H1 (cell line): Measurements from ENCODE around the gene WDSUB1. TPM values are rescaled to one million over a fixed set of nuclear protein-coding genes. Genes with fewer than 3 reads are reported as not detected.

ENCODE experiments used
- CTCF ChIA-PET: fragments of 300-600 bp; sonication (Branson Sonifier 250); formaldehyde crosslinking; loops from one replicate; lab custom pipeline; 2021; ENCODE audit not compliant: partially characterized antibody; lab: Charles Lee
- POLR2A ChIA-PET: fragments of 300-600 bp; sonication (Branson Sonifier 250); formaldehyde crosslinking; loops from one replicate; lab custom pipeline; 2021; ENCODE audit warnings: inconsistent platforms; ENCODE audit not compliant: partially characterized antibody; lab: Charles Lee
- DNase-seq, 2 experiments: peaks; one replicate each; pipeline versions ENCODE4 v3.0.0 to v3.0.0-alpha.2; 2010 to 2022; ENCODE audit warnings: low spot score in 2 of 2, low read depth in 1 of 2, mixed read lengths in 1 of 2
- FAIRE-seq: peaks from 2 replicates; lab custom pipeline; 2011; peaks lifted over from hg19 to GRCh38; lab: Jason Lieb, UNC
- H2AFZ ChIP-seq: 2 replicates; pipeline ENCODE4 v1.8.1; 2012; ENCODE audit warnings: low read length, inconsistent platforms
- H2AK5ac ChIP-seq: 2 replicates; pipeline ENCODE4 v1.6.1; 2013; ENCODE audit warnings: low read depth, low read length
- H2BK120ac ChIP-seq: replicated peaks from 2 replicates; pipeline ENCODE3; 2013; ENCODE audit warnings: low read depth, low read length, inconsistent platforms
- H2BK12ac ChIP-seq: 2 replicates; pipeline ENCODE4 v1.6.1; 2013; ENCODE audit warnings: low read depth, low read length
- H2BK15ac ChIP-seq: 2 replicates; pipeline ENCODE4 v1.6.1; 2013; ENCODE audit warnings: low read length
- H2BK20ac ChIP-seq: 2 replicates; pipeline ENCODE4 v1.6.1; 2013; ENCODE audit warnings: low read length
- H2BK5ac ChIP-seq: 2 replicates; pipeline ENCODE4 v1.6.1; 2013; ENCODE audit warnings: low read depth, low read length
- H3K14ac ChIP-seq: 2 replicates; pipeline ENCODE4 v1.6.1; 2013; ENCODE audit warnings: inconsistent platforms; ENCODE audit not compliant: insufficient read length
- H3K18ac ChIP-seq: 2 replicates; pipeline ENCODE4 v1.6.1; 2013; ENCODE audit warnings: low read length; ENCODE audit errors: extremely low read depth
- H3K23ac ChIP-seq: 2 replicates; pipeline ENCODE4 v1.6.1; 2013; ENCODE audit warnings: inconsistent platforms; ENCODE audit not compliant: insufficient read length
- H3K23me2 ChIP-seq: 2 replicates; pipeline ENCODE4 v1.6.1; 2013; ENCODE audit warnings: low read depth, low read length
- H3K27ac ChIP-seq: 2 replicates; pipeline ENCODE4 v1.6.1; 2011; ENCODE audit warnings: low read depth, low read length, inconsistent platforms
- H3K27me3 ChIP-seq, 4 experiments: replicated peaks in 1 of 4; 1 replicate in 1 of 4; 2 replicates in 3 of 4; pipeline versions ENCODE4 v1.6.1 to v1.8.1; 2011 to 2013; ENCODE audit warnings: low read length in 3 of 4, mild to moderate bottlenecking in 3 of 4, inconsistent platforms in 2 of 4, mixed read lengths in 2 of 4, moderate library complexity in 1 of 4; ENCODE audit not compliant: control insufficient read depth in 3 of 4, insufficient read depth in 3 of 4; ENCODE audit errors: extremely low read depth in 1 of 4
- H3K36me3 ChIP-seq, 4 experiments: 2 replicates each; pipeline versions ENCODE4 v1.6.1 to v1.8.1; 2011 to 2013; ENCODE audit warnings: mild to moderate bottlenecking in 4 of 4, low read length in 3 of 4, moderate library complexity in 2 of 4, control low read depth in 1 of 4, inconsistent platforms in 1 of 4; ENCODE audit not compliant: insufficient read depth in 4 of 4, control insufficient read depth in 2 of 4
- H3K4ac ChIP-seq: replicated peaks from 2 replicates; pipeline ENCODE3; 2013; ENCODE audit warnings: low read length, low read depth, mixed read lengths, inconsistent platforms; ENCODE audit not compliant: insufficient read length
- H3K4me1 ChIP-seq, 4 experiments: replicated peaks in 1 of 4; 1 replicate in 1 of 4; 2 replicates in 3 of 4; pipeline versions ENCODE4 v1.6.1 to v1.8.1; 2011 to 2013; ENCODE audit warnings: low read length in 3 of 4, inconsistent platforms in 2 of 4, mixed read lengths in 1 of 4; ENCODE audit not compliant: insufficient read depth in 4 of 4, control insufficient read depth in 3 of 4
- H3K4me2 ChIP-seq, 2 experiments: 2 replicates each; pipeline versions ENCODE4 v1.6.1 to v1.8.1; 2011 to 2013; ENCODE audit warnings: low read depth in 2 of 2, low read length in 2 of 2, control low read depth in 1 of 2, inconsistent platforms in 1 of 2, mild to moderate bottlenecking in 1 of 2; ENCODE audit not compliant: insufficient read depth in 1 of 2
- H3K4me3 ChIP-seq, 4 experiments: fragments of 200-600, 300-600 bp in 1 of 4; sonication (generic), shearing (Covaris generic), sonication (Bioruptor Twin) in 1 of 4; 2 replicates each; pipeline versions ENCODE4 v1.5.1 to v1.8.1; 2011 to 2016; ENCODE audit warnings: low read length in 4 of 4, low read depth in 3 of 4, control low read depth in 2 of 4, inconsistent platforms in 2 of 4, mild to moderate bottlenecking in 2 of 4, mixed read lengths in 1 of 4, moderate library complexity in 1 of 4; ENCODE audit not compliant: insufficient read depth in 2 of 4; ENCODE audit errors: extremely low read depth in 1 of 4
- H3K56ac ChIP-seq: replicated peaks from 2 replicates; pipeline ENCODE3; 2013; ENCODE audit warnings: low read depth, mild to moderate bottlenecking, mixed read lengths, low read length, inconsistent platforms; ENCODE audit not compliant: insufficient read length
- H3K79me1 ChIP-seq: 2 replicates; pipeline ENCODE4 v1.6.1; 2013; ENCODE audit warnings: low read depth, low read length, control low read depth
- H3K79me2 ChIP-seq, 2 experiments: 2 replicates each; pipeline versions ENCODE4 v1.6.1 to v1.8.1; 2012 to 2013; ENCODE audit warnings: low read length in 2 of 2, mild to moderate bottlenecking in 2 of 2, inconsistent platforms in 1 of 2; ENCODE audit not compliant: insufficient read depth in 2 of 2, control insufficient read depth in 1 of 2
- H3K9ac ChIP-seq, 4 experiments: replicated peaks in 1 of 4; 1 replicate in 1 of 4; 2 replicates in 3 of 4; pipeline versions ENCODE4 v1.6.1 to v1.8.1; 2011 to 2013; ENCODE audit warnings: low read depth in 3 of 4, low read length in 3 of 4, control low read depth in 2 of 4, mild to moderate bottlenecking in 2 of 4, moderate library complexity in 2 of 4, inconsistent platforms in 1 of 4; ENCODE audit errors: extremely low read depth in 1 of 4
- H3K9me3 ChIP-seq, 2 experiments: 2 replicates each; pipeline versions ENCODE4 v1.6.1 to v1.8.1; 2012 to 2013; ENCODE audit warnings: mild to moderate bottlenecking in 2 of 2, moderate library complexity in 2 of 2, control low read depth in 1 of 2, inconsistent platforms in 1 of 2, low read depth in 1 of 2, low read length in 1 of 2, mixed read lengths in 1 of 2; ENCODE audit not compliant: insufficient read depth in 2 of 2
- H4K20me1 ChIP-seq, 2 experiments: replicated peaks in 1 of 2; 2 replicates each; pipeline versions ENCODE3 to v1.8.1; 2011 to 2013; ENCODE audit warnings: inconsistent platforms in 2 of 2, low read length in 2 of 2, mild to moderate bottlenecking in 1 of 2; ENCODE audit not compliant: insufficient read depth in 2 of 2, control insufficient read depth in 1 of 2
- H4K5ac ChIP-seq: 2 replicates; pipeline ENCODE4 v1.6.1; 2013; ENCODE audit warnings: low read length, low read depth, mixed read lengths, inconsistent platforms; ENCODE audit not compliant: insufficient read length
- H4K8ac ChIP-seq: 2 replicates; pipeline ENCODE4 v1.8.0; 2013; ENCODE audit warnings: mild to moderate bottlenecking, moderate library complexity, low read length, inconsistent platforms; ENCODE audit not compliant: insufficient read depth; ENCODE audit errors: extremely low read depth
- H4K91ac ChIP-seq: replicated peaks from 2 replicates; pipeline ENCODE3; 2013; ENCODE audit warnings: low read length, mixed read lengths, inconsistent platforms; ENCODE audit not compliant: insufficient read length
- CHD2 ChIP-seq: IDR thresholded peaks from 2 replicates; pipeline ENCODE4 v1.6.1; 2012; ENCODE audit warnings: low read length, improper control_type of control experiment
- WGBS, 2 experiments: shearing (Covaris generic) in 1 of 2; methylation state at CpG; one replicate each; pipeline versions ENCODE4 v1.1.6 to v1.1.7; 2013 to 2015; ENCODE audit warnings: low lambda C conversion rate in 2 of 2, mixed read lengths in 2 of 2, inconsistent platforms in 1 of 2, low coverage in 1 of 2, missing lambda C conversion rate in 1 of 2; ENCODE audit not compliant: insufficient replicate concordance in 2 of 2, insufficient coverage in 1 of 2, insufficient read length in 1 of 2; ENCODE audit errors: extremely low coverage in 1 of 2, missing lambda C conversion rate in 1 of 2; 5-methylcytosine and 5-hydroxymethylcytosine counted together
- polyA plus RNA-seq, 7 experiments: library from polyadenylated mRNA; depleted of rRNA in 3 of 7; stranded (reverse) in 5 of 7; unstranded in 2 of 7; fragments of >200 nt in 5 of 7; fragments of 200-250 nt in 2 of 7; gene quantifications; 1 replicate in 5 of 7; 2 replicates in 1 of 7; 4 replicates in 1 of 7; pipeline versions ENCODE4 v1.2.1 to v1.2.3, GENCODE V29; 2011 to 2013; ENCODE audit warnings: missing spikeins in 2 of 7, mixed read lengths in 2 of 7
- total RNA-seq: library from RNA; stranded (reverse); fragmentation: NEBNext Ultra II Directional; extraction: Animal tissue kit (Norgen Biotek cat#: 25700); gene quantifications from 2 replicates; pipeline ENCODE4 v1.2.1, GENCODE V29; 2021

Gene WDSUB1
- total and polyA plus RNA-seq, 2 of the 8 experiments (the other 6 are each of a cell fraction or from before 2014, with no cell fraction given) = 5.5 to 8.0 TPM

DNA sequence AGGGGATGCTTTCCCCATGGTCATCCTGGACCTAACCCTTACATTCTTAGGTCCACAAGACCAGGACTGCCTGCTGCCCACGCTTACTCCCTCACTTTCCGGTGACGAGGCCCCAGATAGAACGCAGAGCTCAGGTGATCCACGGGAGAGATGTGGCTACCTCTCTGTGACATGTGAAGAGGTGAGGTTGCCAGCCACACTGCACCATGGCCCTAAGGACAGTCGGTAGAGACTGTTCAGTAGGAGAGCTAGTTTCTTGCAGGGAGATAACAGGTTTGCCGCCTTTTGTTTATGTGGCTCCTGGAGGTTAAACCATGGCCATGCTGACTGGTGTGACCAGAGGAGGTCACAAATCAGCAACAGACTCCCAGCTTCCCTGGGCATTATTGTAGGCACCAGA is 71.4 kb downstream of the WDSUB1 start:
- no peak for FAIRE-seq
- Histone ChIP-seq H3K56ac (no peak overlapping the region), H3K23me2 (no peaks in the 10 kb centered on the region), H2BK5ac (no peak overlapping the region), H3K18ac (no peak overlapping the region), H3K27ac (no peak overlapping the region), H2BK120ac (no peak overlapping the region), H3K36me3 (no peaks in the 10 kb centered on the region), H3K9me3 (no peaks in the 10 kb centered on the region), H3K23ac (no peak overlapping the region), H2AFZ (no peak overlapping the region), H3K4me1 (peaks cover 4 to 13% (median 8%) of the 10 kb centered on the region in 4 experiments; a peak in 6 of 7 replicates), H2BK20ac (no peak overlapping the region), H3K79me2 (no peaks in the 10 kb centered on the region), H3K27me3 (peaks cover 18 to 55% (median 48%) of the 10 kb centered on the region in 4 experiments), H2AK5ac (no peak overlapping the region), H3K4ac (no peak overlapping the region), H3K79me1 (no peaks in the 10 kb centered on the region), H3K9ac (no peak overlapping the region), H4K8ac (no peak overlapping the region), H3K14ac (no peak overlapping the region), H4K20me1 (peaks cover 6 to 10% of the 10 kb centered on the region in 2 experiments), H3K4me2 (no peak overlapping the region), H3K4me3 (no peak overlapping the region), H4K91ac (no peak overlapping the region), H2BK12ac (no peak overlapping the region), H2BK15ac (no peak overlapping the region), H4K5ac (no peak overlapping the region)
- ChIA-PET CTCF (interaction anchor here (0.7 to 3.6 kb wide), 4 partner anchors 11 to 128 kb away, joined by 3 to 19 read pairs (median 3); no protein-coding TSS in a partner anchor), POLR2A (interaction anchor here (0.6 kb wide), 1 partner anchor 1058 kb away, joined by 4 read pairs; no protein-coding TSS in a partner anchor)
- 93% methylated on average over 7 of the region's 7 CpGs; no CpG with 5 or more reads in 1 of the 2 experiments for WGBS, 2 experiments
- no peak for DNase-seq
- TF ChIP-seq CHD2 = no peak
